ENCODE data around the gene AXIN2.
"Not testable (repeated sequence)": the region's sequence is repeated elsewhere in the genome, so short reads cannot be mapped to it uniquely, and the experiment has no call there.

The AXIN2 gene

GRCh38 chr17:65514082-65514481, 47.4 kb downstream of the AXIN2 start:
- DNase-seq, result no peak

- no peak for DNase-seq
Observed at GRCh38 chr17:65511316-65511715, 50.1 kb downstream of the AXIN2 start.

DNA sequence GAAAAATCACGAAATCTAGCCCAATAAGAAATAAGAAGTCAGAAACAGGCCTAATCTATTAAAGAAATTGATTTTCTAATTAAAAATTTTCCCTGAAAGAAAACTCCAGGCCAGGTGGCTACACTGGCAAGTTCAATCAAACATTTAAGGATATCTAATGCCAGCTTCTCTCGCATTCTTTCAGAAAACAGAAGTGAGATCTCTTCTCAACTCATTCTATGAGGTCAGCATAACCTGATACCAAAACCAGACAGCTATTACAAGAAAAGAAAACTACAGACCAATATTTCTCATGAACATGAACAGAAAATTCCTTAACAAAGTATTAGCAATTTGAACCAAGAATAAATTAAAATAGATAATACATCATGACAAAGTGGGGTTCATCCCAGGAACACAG, 52.4 kb downstream of the AXIN2 start:
- DNase-seq, result no peak

GRCh38 chr17:65504673-65505072, 56.8 kb downstream of the AXIN2 start:
- DNase-seq, result not testable (repeated sequence)

DNA sequence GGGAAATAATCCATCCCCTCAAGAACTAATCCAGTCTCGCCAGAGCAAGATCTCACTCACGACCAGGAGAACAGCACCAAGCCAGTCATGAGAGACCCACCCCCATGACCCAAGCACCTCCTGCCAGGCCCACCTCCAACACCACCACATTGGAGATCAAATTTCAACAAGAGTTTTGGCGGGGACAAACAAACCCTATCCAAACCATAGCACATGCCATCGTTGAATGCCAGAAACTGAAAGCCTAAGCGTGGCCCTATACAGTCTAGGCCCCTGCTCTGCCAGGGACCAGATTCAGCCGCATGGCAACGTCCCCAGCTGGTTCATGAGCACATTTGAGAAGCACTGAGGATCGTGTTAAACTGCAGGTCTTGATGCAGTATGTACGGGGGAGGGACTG, 57.3 kb downstream of the AXIN2 start:
- DNase-seq, result no peak

GRCh38 chr17:65503557-65503956, 57.9 kb downstream of the AXIN2 start:
- no peak for DNase-seq

DNA sequence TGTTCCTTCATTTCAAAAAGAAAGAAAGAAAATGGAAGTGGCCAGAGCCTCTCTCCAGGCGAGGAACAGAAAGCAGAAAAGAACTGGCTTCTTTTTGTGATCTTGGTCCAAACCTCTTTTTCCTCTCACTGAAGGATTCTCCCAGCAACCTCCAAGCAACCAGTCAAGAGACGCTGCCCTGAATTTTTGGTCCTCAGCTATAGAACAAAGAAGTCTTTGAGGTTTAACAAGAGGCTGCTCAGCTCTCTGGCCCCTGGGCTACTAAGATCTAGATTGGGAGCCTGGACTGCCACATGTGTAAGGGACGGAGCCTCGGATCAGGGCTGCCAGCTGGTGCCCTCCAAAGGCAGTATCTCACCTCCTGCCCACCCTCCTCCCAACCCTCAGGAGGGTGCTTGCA, 62.6 kb downstream of the AXIN2 start:
- no peak for DNase-seq

DNA sequence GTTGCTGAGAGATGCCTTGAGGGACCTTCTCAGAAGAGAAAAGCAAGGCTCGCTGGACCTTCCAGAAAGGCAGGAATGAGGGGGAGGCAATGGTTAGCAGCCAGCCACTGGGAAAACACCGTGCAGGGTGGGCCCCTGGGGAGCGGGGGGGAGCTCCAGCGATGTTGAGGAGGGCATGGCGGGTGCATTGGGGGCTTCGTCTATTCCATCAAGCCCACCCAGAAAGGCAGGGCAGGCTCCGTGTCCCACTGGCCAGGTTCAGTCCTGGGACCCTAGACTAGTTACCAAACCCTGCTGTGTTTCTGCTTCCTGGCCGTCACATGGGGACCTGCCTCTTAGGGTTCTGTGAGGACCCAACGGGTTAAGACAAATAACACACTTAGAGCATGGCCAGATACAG, 64.6 kb downstream of the AXIN2 start:
- DNase-seq, result no peak

GRCh38 chr17:65495122-65496055, 66.1 kb downstream of the AXIN2 start:
- DNase-seq, result no peak

- DNase-seq, result no peak
Observed at GRCh38 chr17:65489413-65490155, 71.9 kb downstream of the AXIN2 start.

- no peak for DNase-seq
Observed at GRCh38 chr17:65488665-65489064, 72.8 kb downstream of the AXIN2 start.

DNA sequence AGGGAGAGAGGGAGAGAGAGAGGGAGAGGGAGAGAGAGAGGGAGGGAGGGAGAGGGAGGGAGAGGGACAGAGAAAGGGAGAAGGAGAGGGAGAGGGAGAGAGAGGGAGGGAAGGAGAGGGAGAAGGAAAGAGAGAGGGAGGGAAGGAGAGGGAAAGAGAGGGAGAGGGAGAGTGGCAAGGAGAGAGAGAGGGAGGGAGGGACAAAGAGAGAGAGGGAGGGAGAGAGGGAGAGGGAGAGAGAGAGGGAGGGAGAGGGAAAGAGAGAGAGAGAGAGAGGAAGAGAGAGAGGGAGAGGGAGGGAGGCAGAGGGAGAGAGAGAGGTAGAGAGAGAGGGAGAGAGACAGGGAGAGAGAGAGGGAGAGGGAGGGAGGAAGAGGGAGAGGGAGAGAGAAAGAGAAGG, 73.5 kb downstream of the AXIN2 start:
- DNase-seq, result no peak

- no peak for DNase-seq
Observed at GRCh38 chr17:65487161-65487560, 74.3 kb downstream of the AXIN2 start.

- DNase-seq, result no peak
Observed at GRCh38 chr17:65485388-65486299, 75.8 kb downstream of the AXIN2 start.

- not testable (repeated sequence) for DNase-seq
Observed at GRCh38 chr17:65484405-65484804, 77.0 kb downstream of the AXIN2 start.

DNA sequence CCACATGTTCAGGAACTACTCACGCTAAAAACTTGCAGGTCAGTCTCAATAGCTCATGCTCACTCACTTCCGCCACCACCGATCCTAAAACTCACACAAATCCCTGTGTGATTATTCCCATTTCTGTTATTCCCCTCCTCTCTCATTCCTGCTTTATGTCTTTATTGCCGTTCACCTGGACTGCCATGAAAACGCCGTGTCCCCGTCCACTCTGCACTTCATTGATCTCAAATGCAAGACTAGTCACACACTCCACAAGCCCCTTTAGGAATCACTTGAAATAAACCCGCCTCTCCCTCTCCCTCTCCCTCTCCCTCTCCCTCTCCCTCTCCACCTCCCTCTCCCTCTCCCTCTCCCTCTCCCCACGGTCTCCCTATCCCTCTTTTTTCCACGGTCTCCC, 78.0 kb downstream of the AXIN2 start:
- no peak for DNase-seq

DNA sequence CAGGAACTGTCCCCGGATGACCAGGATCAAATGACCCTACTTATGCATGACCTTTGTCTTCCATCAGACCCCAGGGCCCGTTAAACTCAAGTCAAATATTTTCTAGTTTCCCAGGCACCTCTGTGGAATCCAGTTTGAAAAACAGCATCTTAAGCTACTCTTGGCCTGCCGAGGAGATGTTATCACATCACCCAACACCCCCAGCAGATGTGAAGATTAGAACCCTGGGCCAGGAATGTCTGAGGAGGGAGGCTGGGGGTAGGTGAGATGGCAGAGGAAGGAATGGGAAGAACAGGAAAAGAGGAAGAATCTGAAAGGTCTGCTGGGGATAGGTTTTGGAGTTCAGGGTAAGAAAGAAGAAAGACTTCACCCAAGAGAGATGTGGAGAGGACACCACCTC, 79.2 kb downstream of the AXIN2 start:
- DNase-seq, result no peak

DNA sequence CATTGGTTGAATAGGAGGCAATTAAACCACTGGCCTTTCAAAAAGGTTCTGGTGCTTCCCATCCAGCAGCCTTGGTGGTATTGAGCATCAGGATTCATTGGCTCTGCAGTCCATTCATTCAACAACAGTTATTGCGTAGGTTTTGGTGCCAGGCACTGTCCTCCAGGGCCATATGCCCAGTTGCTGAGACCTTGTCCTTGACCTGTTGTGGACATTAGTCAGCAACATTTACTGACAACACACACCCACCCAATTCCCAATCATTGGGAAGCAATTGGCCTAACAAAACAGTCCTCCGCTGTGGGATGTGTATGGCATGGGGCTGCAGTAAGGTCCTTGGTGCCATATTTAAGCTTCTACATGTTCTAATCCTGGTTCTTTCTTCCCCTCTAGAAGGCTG, 82.2 kb downstream of the AXIN2 start:
- DNase-seq, result no peak
